ENCODE measurements around the gene ARCN1.

DNA sequence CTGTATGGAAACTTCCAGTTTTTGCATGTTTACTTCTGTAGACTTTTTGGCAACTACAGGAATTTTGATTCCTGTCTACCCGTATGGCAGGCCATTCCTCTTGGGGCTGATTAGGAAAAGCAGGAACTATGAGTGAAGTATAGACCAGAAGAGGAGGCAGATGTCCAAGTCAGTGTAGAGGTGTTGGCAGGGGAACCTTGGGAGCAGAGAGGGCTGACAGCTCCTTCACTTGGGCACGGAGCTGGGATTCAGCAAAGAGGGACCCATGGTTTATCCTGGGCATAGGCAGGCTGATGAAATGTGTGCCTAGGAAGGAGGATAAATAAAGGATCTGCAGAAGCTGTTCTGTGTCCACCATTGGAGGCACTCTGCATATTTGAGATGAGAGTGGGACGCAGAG lies 74.2 kb downstream of the ARCN1 start:
- TF ChIP-seq POLR2AphosphoS5 (IDR thresholded peaks at IDR 0.05; ENCODE audit: low read depth) (no peak), GABPA (IDR thresholded peaks at IDR 0.05; ENCODE audit: low read depth) (no peak), SPI1 (IDR thresholded peaks at IDR 0.05; ENCODE audit: borderline replicate concordance, low read depth) (no peak)
- TF ChIP-seq, protein P1, sequence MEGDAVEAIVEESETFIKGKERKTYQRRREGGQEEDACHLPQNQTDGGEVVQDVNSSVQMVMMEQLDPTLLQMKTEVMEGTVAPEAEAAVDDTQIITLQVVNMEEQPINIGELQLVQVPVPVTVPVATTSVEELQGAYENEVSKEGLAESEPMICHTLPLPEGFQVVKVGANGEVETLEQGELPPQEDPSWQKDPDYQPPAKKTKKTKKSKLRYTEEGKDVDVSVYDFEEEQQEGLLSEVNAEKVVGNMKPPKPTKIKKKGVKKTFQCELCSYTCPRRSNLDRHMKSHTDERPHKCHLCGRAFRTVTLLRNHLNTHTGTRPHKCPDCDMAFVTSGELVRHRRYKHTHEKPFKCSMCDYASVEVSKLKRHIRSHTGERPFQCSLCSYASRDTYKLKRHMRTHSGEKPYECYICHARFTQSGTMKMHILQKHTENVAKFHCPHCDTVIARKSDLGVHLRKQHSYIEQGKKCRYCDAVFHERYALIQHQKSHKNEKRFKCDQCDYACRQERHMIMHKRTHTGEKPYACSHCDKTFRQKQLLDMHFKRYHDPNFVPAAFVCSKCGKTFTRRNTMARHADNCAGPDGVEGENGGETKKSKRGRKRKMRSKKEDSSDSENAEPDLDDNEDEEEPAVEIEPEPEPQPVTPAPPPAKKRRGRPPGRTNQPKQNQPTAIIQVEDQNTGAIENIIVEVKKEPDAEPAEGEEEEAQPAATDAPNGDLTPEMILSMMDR (IDR thresholded peaks at IDR 0.05; ENCODE audit: insufficient read depth, low read length), result no peak
- TF ChIP-seq, protein P2, sequence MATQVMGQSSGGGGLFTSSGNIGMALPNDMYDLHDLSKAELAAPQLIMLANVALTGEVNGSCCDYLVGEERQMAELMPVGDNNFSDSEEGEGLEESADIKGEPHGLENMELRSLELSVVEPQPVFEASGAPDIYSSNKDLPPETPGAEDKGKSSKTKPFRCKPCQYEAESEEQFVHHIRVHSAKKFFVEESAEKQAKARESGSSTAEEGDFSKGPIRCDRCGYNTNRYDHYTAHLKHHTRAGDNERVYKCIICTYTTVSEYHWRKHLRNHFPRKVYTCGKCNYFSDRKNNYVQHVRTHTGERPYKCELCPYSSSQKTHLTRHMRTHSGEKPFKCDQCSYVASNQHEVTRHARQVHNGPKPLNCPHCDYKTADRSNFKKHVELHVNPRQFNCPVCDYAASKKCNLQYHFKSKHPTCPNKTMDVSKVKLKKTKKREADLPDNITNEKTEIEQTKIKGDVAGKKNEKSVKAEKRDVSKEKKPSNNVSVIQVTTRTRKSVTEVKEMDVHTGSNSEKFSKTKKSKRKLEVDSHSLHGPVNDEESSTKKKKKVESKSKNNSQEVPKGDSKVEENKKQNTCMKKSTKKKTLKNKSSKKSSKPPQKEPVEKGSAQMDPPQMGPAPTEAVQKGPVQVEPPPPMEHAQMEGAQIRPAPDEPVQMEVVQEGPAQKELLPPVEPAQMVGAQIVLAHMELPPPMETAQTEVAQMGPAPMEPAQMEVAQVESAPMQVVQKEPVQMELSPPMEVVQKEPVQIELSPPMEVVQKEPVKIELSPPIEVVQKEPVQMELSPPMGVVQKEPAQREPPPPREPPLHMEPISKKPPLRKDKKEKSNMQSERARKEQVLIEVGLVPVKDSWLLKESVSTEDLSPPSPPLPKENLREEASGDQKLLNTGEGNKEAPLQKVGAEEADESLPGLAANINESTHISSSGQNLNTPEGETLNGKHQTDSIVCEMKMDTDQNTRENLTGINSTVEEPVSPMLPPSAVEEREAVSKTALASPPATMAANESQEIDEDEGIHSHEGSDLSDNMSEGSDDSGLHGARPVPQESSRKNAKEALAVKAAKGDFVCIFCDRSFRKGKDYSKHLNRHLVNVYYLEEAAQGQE (IDR thresholded peaks at IDR 0.05; ENCODE audit: insufficient replicate concordance, low read depth), result no peak

Measured in HL-60 (cell line).